Measurements from ENCODE around the gene FAM135A. TPM values are rescaled to one million over a fixed set of nuclear protein-coding genes. Genes with fewer than 3 reads are reported as not detected.
"Not testable (repeated sequence)": the region's sequence is repeated elsewhere in the genome, so short reads cannot be mapped to it uniquely, and the experiment has no call there.

Gene FAM135A
- total RNA-seq, 1 experiment from 2014 or later: 9.5 TPM

GRCh38 chr6:70396163-70396562, 17.1 kb upstream of the FAM135A start:
- no peak for DNase-seq (ENCODE audit: low read depth)

DNA sequence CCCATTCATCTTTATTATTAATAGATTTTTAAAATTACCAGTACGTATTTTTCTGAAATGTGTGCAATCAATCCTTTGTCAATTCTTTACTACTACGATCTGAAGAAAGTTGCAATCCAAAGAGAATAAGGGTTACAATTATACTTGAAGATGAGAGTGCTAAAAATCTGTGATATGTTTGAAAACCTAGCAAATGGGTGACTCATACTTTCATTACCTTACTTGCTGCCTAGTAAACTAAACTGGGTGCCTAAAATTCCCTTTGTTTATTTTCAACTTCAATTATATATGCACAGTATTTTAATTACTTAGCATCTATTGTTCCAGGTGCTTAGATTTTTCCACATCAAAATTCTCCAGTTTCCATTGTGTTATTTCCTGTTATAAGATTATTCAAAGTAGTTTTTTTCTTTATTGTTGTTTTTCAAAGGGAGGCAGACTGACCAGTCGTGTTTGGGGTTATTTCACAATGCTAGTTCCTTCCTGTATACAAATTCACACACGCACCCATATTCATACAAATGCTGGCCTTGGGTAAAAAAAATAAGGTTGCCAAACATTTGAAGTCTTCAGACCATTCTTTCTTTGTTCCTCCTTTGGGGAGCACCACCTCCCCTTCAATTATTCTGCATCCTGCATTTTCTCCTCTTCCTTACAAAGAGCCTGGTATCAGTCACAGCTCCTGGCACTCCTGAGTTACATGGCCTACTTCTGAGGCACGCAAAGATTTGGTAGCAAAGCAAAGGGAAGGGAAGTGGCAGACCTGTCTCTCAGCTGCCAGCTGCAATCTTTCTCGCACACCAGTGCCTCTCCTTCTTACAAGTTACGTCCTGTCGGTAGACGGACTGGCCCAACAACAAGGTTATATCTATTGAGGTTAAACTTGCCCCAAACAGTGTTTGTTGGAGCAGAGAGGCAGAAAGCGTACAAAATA, 16.2 kb upstream of the FAM135A start:
- no peak for DNase-seq (ENCODE audit: low read depth)

DNA sequence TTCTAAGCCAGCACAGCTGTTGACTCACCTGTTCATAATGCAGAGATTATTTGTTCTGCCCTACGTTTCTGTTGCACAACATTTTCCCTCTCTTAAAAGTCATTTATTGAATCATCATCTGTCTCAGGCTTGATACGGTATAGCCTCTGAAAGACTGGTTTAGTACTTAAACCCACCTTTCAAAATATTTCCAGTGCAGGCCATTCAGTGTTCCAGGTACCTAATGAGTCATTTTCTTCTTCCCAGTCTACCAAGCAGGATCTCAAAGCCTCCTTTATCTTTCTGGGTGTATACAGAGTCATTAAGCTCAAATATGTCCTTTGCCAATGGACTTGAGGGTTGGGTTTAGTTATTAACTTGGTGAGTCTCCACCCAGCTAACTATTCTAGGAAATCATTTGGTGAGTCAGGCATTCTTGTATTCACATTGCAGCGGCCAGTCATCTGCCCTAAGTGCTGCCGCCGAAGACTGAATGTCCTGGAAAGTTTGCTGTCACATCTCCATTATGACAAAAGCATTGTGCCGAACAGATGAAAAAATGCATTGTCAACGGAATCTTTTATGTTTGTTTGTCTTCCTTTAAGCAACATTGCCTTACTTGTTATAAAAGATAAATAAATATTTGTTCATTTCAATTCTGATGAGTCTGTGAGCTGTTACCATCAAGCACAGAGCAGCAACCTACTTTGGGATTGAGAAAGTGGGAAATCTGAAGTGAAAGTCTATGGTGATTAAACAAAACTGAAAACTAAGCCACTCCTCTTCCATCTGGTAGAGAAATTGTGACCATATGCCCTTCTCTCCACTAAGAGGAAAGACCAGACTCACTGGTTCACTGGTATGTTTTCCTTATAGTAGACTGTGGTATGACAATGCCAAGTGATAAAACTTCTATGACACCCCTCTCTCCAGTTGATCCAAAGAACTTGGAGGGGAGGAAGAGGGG, 14.3 kb upstream of the FAM135A start:
- peak; percentile 86 for DNase-seq (ENCODE audit: low read depth)

DNA sequence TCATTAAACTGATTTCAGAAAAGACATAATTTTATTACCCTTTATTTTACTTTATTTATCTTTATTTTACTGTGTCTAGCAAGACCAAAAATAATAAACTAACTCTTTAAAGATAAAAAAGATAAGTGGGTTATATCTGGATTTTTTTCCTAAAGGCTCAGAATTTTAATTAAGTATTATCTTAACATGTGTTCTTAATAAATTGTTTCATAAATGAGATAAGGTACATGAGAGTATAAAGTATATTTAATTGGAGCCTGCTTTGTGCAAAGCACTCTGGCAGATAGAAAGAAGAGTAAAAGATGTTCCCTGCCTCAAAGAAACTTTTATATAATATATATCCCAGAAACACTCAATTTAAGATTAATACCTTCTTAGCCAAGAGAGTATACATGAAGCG, 8.7 kb upstream of the FAM135A start:
- no peak for DNase-seq (ENCODE audit: low read depth)

GRCh38 chr6:70409216-70409615, 4.1 kb upstream of the FAM135A start:
- DNase-seq (ENCODE audit: low read depth): no peak

GRCh38 chr6:70411542-70412251, 1.6 kb upstream of the FAM135A start:
- no peak for DNase-seq (ENCODE audit: low read depth)

GRCh38 chr6:70412252-70413113, 825 bp upstream of the FAM135A start:
- no peak for DNase-seq (ENCODE audit: low read depth)

DNA sequence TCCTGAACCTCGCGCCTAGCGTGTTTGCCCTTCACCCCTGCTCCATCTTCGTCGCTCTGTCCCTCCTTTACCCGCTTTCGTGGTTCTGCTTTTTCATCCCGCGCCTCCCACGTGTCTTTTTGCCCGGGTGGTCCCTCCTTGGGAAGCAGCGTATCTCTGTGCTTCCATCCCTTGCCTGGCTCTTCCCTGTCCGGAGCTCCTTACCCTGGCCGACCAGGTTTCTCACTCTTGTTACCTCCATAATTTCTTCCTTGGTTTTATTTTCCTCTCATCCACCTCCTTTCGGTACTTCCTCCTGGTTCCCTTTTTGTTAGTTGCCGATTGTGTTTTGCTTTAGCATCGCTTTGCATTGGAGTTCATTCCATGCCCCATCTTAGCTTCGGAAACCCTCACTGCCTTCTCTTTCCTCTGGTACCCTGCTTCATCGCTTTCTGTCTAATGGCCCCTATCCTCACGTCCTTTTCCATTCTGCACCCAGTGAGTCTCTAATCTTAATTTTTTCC, 735 bp downstream of the FAM135A start:
- DNase-seq (ENCODE audit: low read depth): peak; percentile 27

DNA sequence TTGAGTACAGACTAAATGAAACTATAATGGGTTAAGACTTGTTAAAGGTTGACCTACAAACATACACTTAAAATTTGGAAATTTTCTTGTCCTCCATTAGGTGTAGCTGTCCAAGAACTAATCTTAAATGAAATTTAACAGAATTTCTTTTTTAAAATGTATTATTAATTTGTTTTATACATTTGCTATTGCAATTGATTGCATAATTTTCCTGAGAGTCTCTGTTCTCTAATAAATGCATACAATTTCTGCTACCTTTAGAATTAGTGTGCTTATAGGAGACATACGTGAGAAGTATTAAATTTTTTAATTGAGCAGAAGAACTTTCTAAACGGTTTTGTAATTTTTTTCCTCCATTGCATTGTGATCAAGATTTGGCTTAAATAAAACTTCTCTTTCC, 1.5 kb downstream of the FAM135A start:
- no peak for DNase-seq (ENCODE audit: low read depth)

DNA sequence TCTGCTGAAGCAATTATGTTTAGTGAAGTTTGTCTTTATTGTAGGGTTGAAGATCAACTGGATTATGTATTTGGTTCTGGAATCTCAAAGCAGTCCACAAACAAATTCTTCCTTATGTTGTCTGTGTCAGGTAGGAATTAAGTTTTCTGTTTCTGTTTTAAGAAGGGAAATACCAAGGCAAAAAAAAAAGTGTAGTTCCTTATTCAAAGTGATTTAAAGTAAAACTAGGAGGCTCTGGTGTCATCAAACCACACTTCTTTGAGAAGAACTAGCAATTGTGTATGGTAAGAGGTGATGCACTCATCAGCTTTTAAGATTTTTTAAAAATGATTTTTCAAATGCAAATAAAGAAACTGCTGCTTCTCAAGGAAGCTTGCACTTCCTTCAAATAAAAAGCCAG, 1.9 kb downstream of the FAM135A start:
- DNase-seq (ENCODE audit: low read depth): no peak

DNA sequence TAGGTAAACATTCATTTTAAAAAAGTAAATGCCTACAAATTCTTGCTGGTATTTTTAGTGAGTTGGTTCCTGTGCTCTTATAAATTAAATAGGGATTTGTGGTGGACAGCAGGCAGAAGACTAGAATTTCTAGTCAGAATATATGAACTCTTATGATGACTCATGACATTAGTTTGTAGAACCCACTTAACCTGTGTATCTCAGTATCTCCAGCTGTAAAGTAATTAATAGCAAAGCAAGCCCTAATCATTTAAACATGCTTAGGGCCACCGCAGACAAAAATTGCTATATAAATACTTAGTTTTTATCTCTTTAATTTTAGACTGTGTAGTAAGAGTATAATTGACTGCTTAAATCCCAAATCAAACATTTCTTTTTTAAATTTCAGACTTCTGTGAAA, 2.4 kb downstream of the FAM135A start:
- DNase-seq (ENCODE audit: low read depth): no peak

DNA sequence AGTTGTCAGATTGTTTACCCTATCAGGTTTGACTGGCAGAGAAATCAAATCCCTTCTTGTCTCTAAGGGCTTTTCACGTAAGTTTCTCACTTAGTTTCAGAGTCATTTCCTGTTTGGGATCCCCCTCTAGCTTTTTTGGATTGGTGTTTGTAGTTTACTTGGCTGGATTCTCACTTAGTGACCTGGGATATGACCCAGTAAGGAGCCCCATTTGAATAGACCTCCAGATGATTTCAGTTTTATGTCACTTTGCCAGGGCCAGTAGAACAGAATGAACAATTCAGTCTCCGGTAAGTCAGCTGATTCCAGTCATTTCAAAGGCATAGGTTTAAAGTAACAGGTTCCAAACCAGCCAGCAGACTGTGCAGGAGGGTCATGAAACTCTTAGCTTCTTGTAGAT, 8.2 kb downstream of the FAM135A start:
- no peak for DNase-seq (ENCODE audit: low read depth)

- no peak for DNase-seq (ENCODE audit: low read depth)
Measured at GRCh38 chr6:70423189-70424134, 10.2 kb downstream of the FAM135A start.

- DNase-seq (ENCODE audit: low read depth): no peak
Measured at GRCh38 chr6:70424291-70424690, 11.0 kb downstream of the FAM135A start.

DNA sequence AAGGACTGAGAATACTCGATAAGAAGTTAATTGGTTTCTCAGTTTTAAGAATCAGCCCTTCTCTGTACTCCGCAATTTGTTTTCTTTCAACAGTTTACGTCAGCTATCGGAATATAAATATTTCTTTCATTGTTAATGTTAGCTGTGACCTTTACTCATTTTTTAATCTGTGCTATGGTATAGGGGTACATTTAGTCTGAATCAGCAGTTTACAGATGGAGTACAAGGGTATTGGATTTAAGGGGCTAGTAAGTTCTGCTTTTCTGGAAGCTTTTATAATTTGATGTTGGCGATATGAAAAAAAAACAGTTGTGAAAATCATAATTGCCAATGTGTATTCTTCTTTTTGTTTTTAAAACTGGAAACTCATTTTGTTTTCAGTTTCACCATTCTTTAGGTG, 23.0 kb downstream of the FAM135A start:
- no peak for DNase-seq (ENCODE audit: low read depth)

- DNase-seq (ENCODE audit: low read depth): no peak
Measured at GRCh38 chr6:70445001-70445400, 31.7 kb downstream of the FAM135A start.

- not testable (repeated sequence) for DNase-seq (ENCODE audit: low read depth)
Measured at GRCh38 chr6:70447343-70448070, 34.2 kb downstream of the FAM135A start.

DNA sequence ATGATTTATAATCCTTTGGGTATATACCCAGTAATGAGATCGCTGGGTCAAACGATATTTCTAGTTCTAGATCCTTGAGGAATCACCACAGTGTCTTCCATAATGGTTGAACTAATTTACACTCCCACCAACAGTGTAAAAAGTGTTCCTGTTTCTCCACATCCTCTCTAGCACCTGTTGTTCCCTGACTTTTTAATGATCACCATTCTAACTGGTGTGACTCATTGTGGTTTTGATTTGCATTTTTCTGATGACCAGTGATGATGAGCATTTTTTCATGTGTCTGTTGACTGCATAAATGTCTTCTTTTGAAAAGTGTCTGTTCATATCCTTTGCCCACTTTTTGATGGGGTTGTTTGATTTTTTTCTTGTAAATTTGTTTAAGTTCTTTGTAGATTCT, 40.6 kb downstream of the FAM135A start:
- DNase-seq (ENCODE audit: low read depth): peak; percentile 30

All from HT1080 (cell line).